ENCODE data around the gene ESYT2.

The ESYT2 gene

DNA sequence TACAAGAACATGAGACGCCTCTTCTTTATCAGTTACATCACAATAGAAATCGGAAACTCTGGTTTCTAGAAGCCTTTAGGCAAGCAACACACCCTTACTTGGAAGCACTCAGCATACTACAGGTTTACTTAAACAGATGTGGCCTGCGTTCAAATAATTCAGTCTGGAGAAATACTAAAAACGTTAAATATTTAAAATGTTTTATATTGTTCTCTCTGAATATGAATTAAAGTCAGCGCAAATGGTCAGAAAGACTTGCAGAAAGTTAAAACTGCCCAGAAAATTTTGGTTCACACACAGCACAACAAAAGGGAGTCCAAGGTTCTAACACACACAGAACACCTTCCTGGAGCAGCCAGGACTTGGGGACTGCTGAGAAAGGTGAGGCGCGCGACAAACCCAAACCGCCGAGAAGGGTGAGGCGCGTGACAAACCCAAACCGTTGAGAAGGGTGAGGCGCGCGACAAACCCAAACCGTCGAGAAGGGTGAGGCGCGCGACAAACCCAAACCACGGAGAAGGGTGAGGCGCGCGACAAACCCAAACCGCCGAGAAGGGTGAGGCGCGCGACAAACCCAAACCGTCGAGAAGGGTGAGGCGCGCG lies 25.8 kb downstream of the ESYT2 start:
- H3K4me3 ChIP-seq (ENCODE audit: control insufficient read depth, low read depth, low read length), result no peak overlapping the region
- DNase-seq (ENCODE audit: low read depth), result no peak
- TF ChIP-seq, protein P1, sequence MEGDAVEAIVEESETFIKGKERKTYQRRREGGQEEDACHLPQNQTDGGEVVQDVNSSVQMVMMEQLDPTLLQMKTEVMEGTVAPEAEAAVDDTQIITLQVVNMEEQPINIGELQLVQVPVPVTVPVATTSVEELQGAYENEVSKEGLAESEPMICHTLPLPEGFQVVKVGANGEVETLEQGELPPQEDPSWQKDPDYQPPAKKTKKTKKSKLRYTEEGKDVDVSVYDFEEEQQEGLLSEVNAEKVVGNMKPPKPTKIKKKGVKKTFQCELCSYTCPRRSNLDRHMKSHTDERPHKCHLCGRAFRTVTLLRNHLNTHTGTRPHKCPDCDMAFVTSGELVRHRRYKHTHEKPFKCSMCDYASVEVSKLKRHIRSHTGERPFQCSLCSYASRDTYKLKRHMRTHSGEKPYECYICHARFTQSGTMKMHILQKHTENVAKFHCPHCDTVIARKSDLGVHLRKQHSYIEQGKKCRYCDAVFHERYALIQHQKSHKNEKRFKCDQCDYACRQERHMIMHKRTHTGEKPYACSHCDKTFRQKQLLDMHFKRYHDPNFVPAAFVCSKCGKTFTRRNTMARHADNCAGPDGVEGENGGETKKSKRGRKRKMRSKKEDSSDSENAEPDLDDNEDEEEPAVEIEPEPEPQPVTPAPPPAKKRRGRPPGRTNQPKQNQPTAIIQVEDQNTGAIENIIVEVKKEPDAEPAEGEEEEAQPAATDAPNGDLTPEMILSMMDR (IDR thresholded peaks at IDR 0.05; ENCODE audit: control insufficient read depth, insufficient read depth, low read depth, low read length, missing control alignments), result no peak

DNA sequence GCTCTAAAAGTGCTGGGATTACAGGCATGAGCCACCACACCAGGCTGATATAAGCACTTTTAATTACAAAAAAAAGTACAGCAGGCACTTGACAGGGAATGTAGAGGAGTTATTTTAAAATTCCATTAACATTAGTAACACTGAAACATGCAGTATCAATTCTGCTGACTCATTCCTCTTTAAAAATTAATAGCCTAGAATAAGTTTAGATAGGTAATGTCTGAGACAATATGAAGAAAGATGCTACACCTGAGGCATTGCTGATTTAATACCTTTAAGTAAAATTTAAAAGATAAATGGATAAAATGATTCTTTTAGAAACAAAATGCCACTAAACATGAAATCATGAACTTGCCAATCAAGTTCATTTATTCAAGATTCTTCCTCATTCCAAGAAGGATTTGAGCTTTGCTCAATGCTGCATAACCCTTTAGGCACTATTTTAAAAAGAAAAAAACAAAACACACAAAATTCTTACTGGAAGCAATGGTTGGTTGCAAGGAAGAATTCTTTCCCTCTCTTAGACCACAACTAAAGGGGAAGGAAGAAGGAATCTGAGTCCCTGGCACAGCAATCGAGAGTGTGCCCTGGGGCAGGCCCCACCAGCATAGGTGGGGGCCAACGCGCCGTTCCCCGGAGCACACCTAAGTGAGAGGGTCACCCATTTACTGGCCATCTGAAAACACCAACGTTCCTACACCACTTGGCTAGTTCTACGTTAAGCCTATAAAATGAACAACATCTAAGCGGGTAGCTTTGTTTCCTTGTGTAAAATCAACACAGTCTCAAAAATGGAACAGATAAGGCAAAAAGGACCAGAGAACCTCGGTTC lies 26.6 kb downstream of the ESYT2 start:
- H3K4me3 ChIP-seq (ENCODE audit: control insufficient read depth, low read depth, low read length), result no peak overlapping the region
- DNase-seq (ENCODE audit: low read depth), result no peak
- TF ChIP-seq, protein P1 (IDR thresholded peaks at IDR 0.05; ENCODE audit: control insufficient read depth, insufficient read depth, low read depth, low read length, missing control alignments), result no peak

GRCh38 chr7:158798741-158799140 lies 30.6 kb downstream of the ESYT2 start:
- H3K4me3 ChIP-seq (ENCODE audit: control insufficient read depth, low read depth, low read length), result no peak overlapping the region
- TF ChIP-seq, protein P1 (IDR thresholded peaks at IDR 0.05; ENCODE audit: control insufficient read depth, insufficient read depth, low read depth, low read length, missing control alignments), result no peak
- DNase-seq (ENCODE audit: low read depth), result no peak

DNA sequence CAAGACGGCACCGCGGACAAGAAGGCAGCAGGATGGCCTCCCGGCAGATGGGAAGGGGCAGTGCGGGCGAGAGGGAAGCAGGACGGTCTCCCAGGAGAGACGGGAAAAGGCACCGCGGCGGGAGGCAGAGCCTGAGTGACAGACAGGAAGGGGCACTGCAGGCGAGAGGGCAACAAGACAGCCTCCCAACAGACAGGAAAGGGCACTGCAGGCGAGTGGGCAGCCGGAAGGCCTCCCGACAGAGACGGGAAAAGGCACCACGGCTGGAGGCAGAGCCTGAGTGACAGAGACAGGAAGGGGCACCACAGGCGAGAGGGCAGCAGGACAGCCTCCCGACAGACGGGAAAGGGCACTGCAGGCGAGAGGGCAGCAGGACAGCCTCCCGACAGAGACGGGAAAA lies 32.6 kb downstream of the ESYT2 start:
- TF ChIP-seq, protein P1 (IDR thresholded peaks at IDR 0.05; ENCODE audit: control insufficient read depth, insufficient read depth, low read depth, low read length, missing control alignments), result no peak
- H3K4me3 ChIP-seq (ENCODE audit: control insufficient read depth, low read depth, low read length), result no peak overlapping the region
- DNase-seq (ENCODE audit: low read depth), result no peak

DNA sequence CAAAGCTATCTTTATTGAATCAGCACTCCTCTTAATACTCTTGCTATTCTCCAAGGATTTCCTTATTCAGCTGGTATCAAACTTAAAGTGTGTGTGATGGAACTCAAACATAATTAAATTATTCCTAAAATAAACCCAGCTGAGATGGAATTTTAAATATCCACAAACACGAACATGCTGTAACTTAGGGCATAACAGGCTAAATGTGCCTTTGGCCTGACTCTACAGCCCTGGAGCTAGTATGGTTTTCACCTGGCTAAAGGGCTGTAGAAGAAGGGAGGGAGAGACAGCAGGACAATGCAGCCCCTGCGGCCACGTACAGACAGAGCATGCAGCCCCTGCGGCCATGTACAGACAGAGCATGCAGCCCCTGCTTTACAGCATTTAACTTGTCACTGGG lies 34.0 kb downstream of the ESYT2 start:
- TF ChIP-seq, protein P1 (IDR thresholded peaks at IDR 0.05; ENCODE audit: control insufficient read depth, insufficient read depth, low read depth, low read length, missing control alignments), result no peak
- H3K4me3 ChIP-seq (ENCODE audit: control insufficient read depth, low read depth, low read length), result no peak overlapping the region

DNA sequence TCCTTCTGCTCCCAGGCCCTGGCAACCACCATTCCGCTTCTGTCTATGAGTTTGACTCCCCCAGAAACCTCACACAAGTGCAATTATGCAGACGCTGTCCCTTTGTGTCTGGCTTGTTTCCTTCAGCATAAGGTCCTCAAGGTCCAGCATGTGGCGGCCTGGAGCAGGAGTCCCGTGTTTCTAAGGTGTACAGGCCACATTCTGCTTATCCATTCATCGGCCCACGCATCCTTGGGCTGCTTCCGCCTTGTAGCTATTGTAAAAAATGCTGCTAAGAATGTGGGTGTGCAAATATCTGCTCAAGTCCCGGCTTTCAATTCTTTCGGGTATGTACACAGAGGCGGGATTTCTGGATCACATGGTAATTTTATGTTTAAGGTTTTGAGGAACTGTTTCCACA lies 38.2 kb downstream of the ESYT2 start:
- TF ChIP-seq, protein P1 (IDR thresholded peaks at IDR 0.05; ENCODE audit: control insufficient read depth, insufficient read depth, low read depth, low read length, missing control alignments), result no peak
- H3K4me3 ChIP-seq (ENCODE audit: control insufficient read depth, low read depth, low read length), result no peak overlapping the region
- no peak for DNase-seq (ENCODE audit: low read depth)

More for the DNA sequence above, 34.0 kb downstream of the ESYT2 start:
- DNase-seq (ENCODE audit: low read depth), result no peak
